H1 (cell line): ENCODE results near the gene SSX4.
"Not testable (repeated sequence)": the region's sequence is repeated elsewhere in the genome, so short reads cannot be mapped to it uniquely, and the experiment has no call there.

Experiments used
- CREB1 ChIP-seq: IDR thresholded peaks from 2 replicates; pipeline ENCODE4 v1.6.1; 2012; ENCODE audit warnings: inconsistent platforms
- EZH2 ChIP-seq: fragments of 200-600 bp; sonication (generic); IDR thresholded peaks from 2 replicates; pipeline ENCODE4 v1.7.1; 2012; ENCODE audit warnings: low read depth, mild to moderate bottlenecking, moderate library complexity, low read length, inconsistent platforms; ENCODE audit not compliant: severe bottlenecking
- GTF2F1 ChIP-seq: IDR thresholded peaks from 2 replicates; pipeline ENCODE4 v1.6.1; 2012; ENCODE audit warnings: low read depth, low read length, improper control_type of control experiment, borderline replicate concordance
- KDM1A ChIP-seq: fragments of 200-600, 300-600 bp; sonication (generic); IDR thresholded peaks from 2 replicates; pipeline ENCODE4 v1.7.1; 2016; ENCODE audit warnings: mild to moderate bottlenecking, low read length, borderline replicate concordance
- POLR2A ChIP-seq, 2 experiments: IDR thresholded peaks; 1 replicate in 1 of 2; 2 replicates in 1 of 2; pipeline ENCODE4 v1.6.1; 2011; ENCODE audit warnings: low read depth in 2 of 2, low read length in 2 of 2, mild to moderate bottlenecking in 2 of 2; ENCODE audit errors: control extremely low read depth in 1 of 2
- RAD21 ChIP-seq, 2 experiments: IDR thresholded peaks in 1 of 2; conservative IDR thresholded peaks in 1 of 2; 2 replicates each; pipeline ENCODE4 v1.6.1; 2011; ENCODE audit warnings: low read depth in 2 of 2, low read length in 2 of 2, improper control_type of control experiment in 1 of 2, inconsistent platforms in 1 of 2, mild to moderate bottlenecking in 1 of 2, moderate library complexity in 1 of 2
- RBBP5 ChIP-seq: IDR thresholded peaks from 2 replicates; pipeline ENCODE4 v1.7.1; 2012; ENCODE audit warnings: low read depth, mild to moderate bottlenecking, inconsistent platforms, low read length, moderate library complexity, borderline replicate concordance
- RFX5 ChIP-seq: IDR thresholded peaks from 2 replicates; pipeline ENCODE4 v1.6.1; 2011; ENCODE audit warnings: low read depth, low read length, improper control_type of control experiment, borderline replicate concordance
- ZNF274 ChIP-seq: IDR thresholded peaks from 2 replicates; pipeline ENCODE4 v1.7.0; 2012; ENCODE audit warnings: low read length, borderline replicate concordance; ENCODE audit errors: extremely low read depth
- TF ChIP-seq, protein P1 (sequence below), 3 experiments: IDR thresholded peaks; 1 replicate in 2 of 3; 2 replicates in 1 of 3; pipeline versions ENCODE4 v1.5.1 to v1.6.1; 2011; ENCODE audit warnings: low read length in 3 of 3, mild to moderate bottlenecking in 3 of 3, inconsistent platforms in 2 of 3, low read depth in 1 of 3, moderate library complexity in 1 of 3; ENCODE audit not compliant: insufficient read depth in 1 of 3; ENCODE audit errors: control extremely low read depth in 1 of 3
- TF ChIP-seq, protein P2 (sequence below): IDR thresholded peaks from 2 replicates; pipeline ENCODE4 v1.6.1; 2011; ENCODE audit warnings: low read length, improper control_type of control experiment

DNA sequence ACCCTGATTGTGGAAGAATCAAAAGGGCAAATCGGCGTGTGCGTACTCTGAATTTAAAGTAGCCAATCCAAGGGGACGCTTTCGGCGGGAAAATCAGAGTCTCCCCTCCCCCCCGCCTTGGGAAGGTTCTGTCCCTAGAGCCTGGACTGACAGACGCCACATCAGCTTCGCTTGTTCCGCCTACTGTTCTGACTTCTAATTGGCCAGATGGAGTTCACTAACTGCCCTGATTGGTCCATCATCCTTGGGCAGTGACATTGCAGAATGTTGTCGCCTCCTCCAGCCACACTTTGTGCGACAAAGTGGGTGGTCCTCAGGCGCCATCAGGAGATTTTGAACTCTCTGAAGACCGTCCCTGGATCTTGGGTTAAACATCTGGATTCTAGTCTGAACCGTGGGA lies 28.5 kb downstream of the SSX4 start, which contains the start of gene SSX4B:
- not testable (repeated sequence) for TF ChIP-seq POLR2A (IDR thresholded peaks at IDR 0.05; ENCODE audit: control extremely low read depth in 1 of 2, low read depth in 2 of 2, low read length in 2 of 2); EZH2; CREB1; RFX5; RBBP5; RAD21 (IDR thresholded peaks at IDR 0.05 in 1 of 2, conservative IDR thresholded peaks at IDR 0.05 in 1 of 2; ENCODE audit: low read depth in 2 of 2, low read length in 2 of 2); ZNF274; KDM1A; GTF2F1
- TF ChIP-seq, protein P1, sequence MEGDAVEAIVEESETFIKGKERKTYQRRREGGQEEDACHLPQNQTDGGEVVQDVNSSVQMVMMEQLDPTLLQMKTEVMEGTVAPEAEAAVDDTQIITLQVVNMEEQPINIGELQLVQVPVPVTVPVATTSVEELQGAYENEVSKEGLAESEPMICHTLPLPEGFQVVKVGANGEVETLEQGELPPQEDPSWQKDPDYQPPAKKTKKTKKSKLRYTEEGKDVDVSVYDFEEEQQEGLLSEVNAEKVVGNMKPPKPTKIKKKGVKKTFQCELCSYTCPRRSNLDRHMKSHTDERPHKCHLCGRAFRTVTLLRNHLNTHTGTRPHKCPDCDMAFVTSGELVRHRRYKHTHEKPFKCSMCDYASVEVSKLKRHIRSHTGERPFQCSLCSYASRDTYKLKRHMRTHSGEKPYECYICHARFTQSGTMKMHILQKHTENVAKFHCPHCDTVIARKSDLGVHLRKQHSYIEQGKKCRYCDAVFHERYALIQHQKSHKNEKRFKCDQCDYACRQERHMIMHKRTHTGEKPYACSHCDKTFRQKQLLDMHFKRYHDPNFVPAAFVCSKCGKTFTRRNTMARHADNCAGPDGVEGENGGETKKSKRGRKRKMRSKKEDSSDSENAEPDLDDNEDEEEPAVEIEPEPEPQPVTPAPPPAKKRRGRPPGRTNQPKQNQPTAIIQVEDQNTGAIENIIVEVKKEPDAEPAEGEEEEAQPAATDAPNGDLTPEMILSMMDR (IDR thresholded peaks at IDR 0.05; ENCODE audit: control extremely low read depth in 1 of 3, insufficient read depth in 1 of 3, low read depth in 1 of 3, low read length in 3 of 3) = not testable (repeated sequence)
- TF ChIP-seq, protein P2, sequence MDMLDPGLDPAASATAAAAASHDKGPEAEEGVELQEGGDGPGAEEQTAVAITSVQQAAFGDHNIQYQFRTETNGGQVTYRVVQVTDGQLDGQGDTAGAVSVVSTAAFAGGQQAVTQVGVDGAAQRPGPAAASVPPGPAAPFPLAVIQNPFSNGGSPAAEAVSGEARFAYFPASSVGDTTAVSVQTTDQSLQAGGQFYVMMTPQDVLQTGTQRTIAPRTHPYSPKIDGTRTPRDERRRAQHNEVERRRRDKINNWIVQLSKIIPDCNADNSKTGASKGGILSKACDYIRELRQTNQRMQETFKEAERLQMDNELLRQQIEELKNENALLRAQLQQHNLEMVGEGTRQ = not testable (repeated sequence)
